GM19397 (cell line): ENCODE results near the gene GLOD4.
A peak's percentile ranks its signal among the peaks of the same experiment; 100 is the strongest.
"Not testable (repeated sequence)": the region's sequence is repeated elsewhere in the genome, so short reads cannot be mapped to it uniquely, and the experiment has no call there.

Experiments
- ATAC-seq: cut with Tn5 transposase; IDR thresholded peaks from one replicate; pipeline ENCODE4 v1.9.1; 2021; ENCODE audit warnings: mild to moderate bottlenecking, moderate library complexity; ENCODE audit not compliant: unreplicated experiment

Gene GLOD4

GRCh38 chr17:781805-782731, at the start of gene GLOD4, which contains the start of gene MRM3:
GLOD4 (minus strand) TSS chr17:782280; CDS start chr17:782255, 25 bp downstream.
MRM3 (plus strand) TSS chr17:782353; CDS start chr17:782379, 26 bp downstream.
- ATAC-seq, result peak; percentile 95

- ATAC-seq, result no peak
Observed at GRCh38 chr17:830950-831349, 48.9 kb upstream of the GLOD4 start.

- no peak for ATAC-seq
Observed at GRCh38 chr17:830381-830780, 48.3 kb upstream of the GLOD4 start.

GRCh38 chr17:829614-830013, 47.5 kb upstream of the GLOD4 start:
- not testable (repeated sequence) for ATAC-seq

- no peak for ATAC-seq
Observed at GRCh38 chr17:828761-829160, 46.7 kb upstream of the GLOD4 start.

GRCh38 chr17:826778-827177, 44.7 kb upstream of the GLOD4 start:
- no peak for ATAC-seq

- ATAC-seq, result no peak
Observed at GRCh38 chr17:825216-825615, 43.1 kb upstream of the GLOD4 start.

GRCh38 chr17:824378-824777, 42.3 kb upstream of the GLOD4 start:
- ATAC-seq, result no peak

GRCh38 chr17:823501-823902, 41.4 kb upstream of the GLOD4 start:
- no peak for ATAC-seq

- no peak for ATAC-seq
Observed at GRCh38 chr17:819251-819650, 37.2 kb upstream of the GLOD4 start.

- no peak for ATAC-seq
Observed at GRCh38 chr17:814371-814770, 32.3 kb upstream of the GLOD4 start.

- no peak for ATAC-seq
Observed at GRCh38 chr17:812638-813204, 30.6 kb upstream of the GLOD4 start.

GRCh38 chr17:811051-811784, 29.1 kb upstream of the GLOD4 start:
- no peak for ATAC-seq

- ATAC-seq, result no peak
Observed at GRCh38 chr17:807523-808294, 25.6 kb upstream of the GLOD4 start.

GRCh38 chr17:806781-807522, 24.9 kb upstream of the GLOD4 start:
- no peak for ATAC-seq

- no peak for ATAC-seq
Observed at GRCh38 chr17:806346-806745, 24.3 kb upstream of the GLOD4 start.

- not testable (repeated sequence) for ATAC-seq
Observed at GRCh38 chr17:805886-806285, 23.8 kb upstream of the GLOD4 start.

GRCh38 chr17:804541-805435, 22.7 kb upstream of the GLOD4 start:
- ATAC-seq, result no peak
